Parathyroid adenoma (tissue), 2 donors: ENCODE data around the gene PIGH.

Experiments used
- H2AFZ ChIP-seq: fragments of 300-600 bp; sonication (generic); one replicate; pipeline ENCODE4 v1.7.0; 2017; ENCODE audit warnings: antibody characterized with exemption, mild to moderate bottlenecking
- H3K27ac ChIP-seq: fragments of 300-600 bp; sonication (generic); one replicate; pipeline ENCODE4 v1.7.0; 2017
- H3K27me3 ChIP-seq: fragments of 300-600 bp; sonication (generic); one replicate; pipeline ENCODE4 v1.7.0; 2017; ENCODE audit warnings: low read length; ENCODE audit not compliant: control insufficient read depth, insufficient read depth
- H3K36me3 ChIP-seq: fragments of 300-600 bp; sonication (generic); one replicate; pipeline ENCODE4 v1.7.0; 2017; ENCODE audit warnings: low read length; ENCODE audit not compliant: control insufficient read depth, insufficient read depth
- H3K4me1 ChIP-seq: fragments of 300-600 bp; sonication (generic); one replicate; pipeline ENCODE4 v1.7.0; 2017; ENCODE audit warnings: control low read depth
- H3K4me2 ChIP-seq: fragments of 300-600 bp; sonication (generic); one replicate; pipeline ENCODE4 v1.7.0; 2017; ENCODE audit warnings: low read length
- H3K4me3 ChIP-seq: fragments of 300-600 bp; sonication (generic); one replicate; pipeline ENCODE4 v1.7.0; 2017; ENCODE audit warnings: low read depth, low read length
- H3K79me2 ChIP-seq: fragments of 300-600 bp; sonication (generic); one replicate; pipeline ENCODE4 v1.7.0; 2017; ENCODE audit warnings: control low read depth
- H3K9ac ChIP-seq: fragments of 300-600 bp; sonication (generic); one replicate; pipeline ENCODE4 v1.7.0; 2017; ENCODE audit warnings: mild to moderate bottlenecking
- H3K9me3 ChIP-seq: fragments of 300-600 bp; sonication (generic); one replicate; pipeline ENCODE4 v1.7.0; 2017; ENCODE audit warnings: low read length; ENCODE audit not compliant: control insufficient read depth
- CTCF ChIP-seq: fragments of 300-600 bp; sonication (generic); IDR thresholded peaks from one replicate; pipeline ENCODE4 v1.7.0; 2017; ENCODE audit warnings: antibody characterized with exemption, mild to moderate bottlenecking
- donor health status: primary hyperparathyroidism.

Gene PIGH

GRCh38 chr14:67541448-67542387 is 58.4 kb downstream of the PIGH start:
- Histone ChIP-seq H3K27ac (no peak overlapping the region), H3K27me3 (no peaks in the 10 kb centered on the region), H2AFZ (no peak overlapping the region), H3K9ac (no peak overlapping the region), H3K9me3 (no peaks in the 10 kb centered on the region), H3K4me3 (no peak overlapping the region), H3K79me2 (peaks cover 4% of the 10 kb centered on the region), H3K4me1 (no peaks in the 10 kb centered on the region), H3K4me2 (no peak overlapping the region), H3K36me3 (no peaks in the 10 kb centered on the region)
- TF ChIP-seq CTCF: no peak
